ENCODE results near the gene UBXN7. TPM values are rescaled to one million over a fixed set of nuclear protein-coding genes. Genes with fewer than 3 reads are reported as not detected.

Gene UBXN7
- total RNA-seq, 6 donors from 2014 or later = 8.7 to 45.5 (median 28.2) TPM

GRCh38 chr3:196406811-196407470 is 25.3 kb downstream of the UBXN7 start:
- DNase-seq = no peak

GRCh38 chr3:196400331-196400730 is 31.9 kb downstream of the UBXN7 start:
- Histone ChIP-seq H3K4me1 (no peaks in the 10 kb centered on the region), H3K27me3 (no peaks in the 10 kb centered on the region), H3K9me3 (no peaks in the 10 kb centered on the region), H3K27ac (no peak overlapping the region), H3K36me3 (peaks cover 0 to 65% (median 18%) of the 10 kb centered on the region in 4 donors), H3K4me3 (no peak overlapping the region)
- TF ChIP-seq EP300 (IDR thresholded peaks at IDR 0.05) = no peak
- no peak for TF ChIP-seq POLR2AphosphoS5 (IDR thresholded peaks at IDR 0.05)
- no peak for DNase-seq
- ATAC-seq (ENCODE audit: low FRiP score in 2 of 2) = no peak
- 91 to 99% methylated on average over 6 of the region's 6 CpGs for WGBS, 2 donors

More at GRCh38 chr3:196406811-196407470, 25.3 kb downstream of the UBXN7 start:
- no peak for ATAC-seq (ENCODE audit: low FRiP score in 2 of 2)
- no peak for TF ChIP-seq POLR2AphosphoS5 (IDR thresholded peaks at IDR 0.05)
- TF ChIP-seq POLR2A (IDR thresholded peaks at IDR 0.05) = no peak
- TF ChIP-seq CTCF (IDR thresholded peaks at IDR 0.05) = no peak
- TF ChIP-seq EP300 (IDR thresholded peaks at IDR 0.05) = no peak
- no peak overlapping the region for H3K4me3 ChIP-seq
- no peaks in the 10 kb centered on the region for H3K27me3 ChIP-seq
- 50 to 66% methylated on average over 8 of the region's 8 CpGs for WGBS, 2 donors
- peaks cover 0 to 31% (median 5%) of the 10 kb centered on the region in 4 donors for H3K36me3 ChIP-seq
- no peaks in the 10 kb centered on the region for H3K9me3 ChIP-seq
- H3K27ac ChIP-seq = no peak overlapping the region
- H3K4me1 ChIP-seq = peaks cover 0 to 6% (median 2%) of the 10 kb centered on the region in 4 donors

- no peak overlapping the region for H3K4me3 ChIP-seq
- DNase-seq (no peak), ATAC-seq (ENCODE audit: low FRiP score in 2 of 2) (no peak)
- H3K27me3 ChIP-seq = no peaks in the 10 kb centered on the region
- no peaks in the 10 kb centered on the region for H3K4me1 ChIP-seq
- H3K27ac ChIP-seq = no peak overlapping the region
- WGBS, 2 donors = 91 to 95% methylated on average over 3 of the region's 3 CpGs
- peaks cover 0 to 58% (median 13%) of the 10 kb centered on the region in 4 donors for H3K36me3 ChIP-seq
- TF ChIP-seq POLR2A (IDR thresholded peaks at IDR 0.05) (no peak), CTCF (IDR thresholded peaks at IDR 0.05) (no peak), EP300 (IDR thresholded peaks at IDR 0.05) (no peak), POLR2AphosphoS5 (IDR thresholded peaks at IDR 0.05) (no peak)
- no peaks in the 10 kb centered on the region for H3K9me3 ChIP-seq
Measured at GRCh38 chr3:196399485-196399945, 32.7 kb downstream of the UBXN7 start.

GRCh38 chr3:196398782-196399181 is 33.4 kb downstream of the UBXN7 start:
- H3K4me1 ChIP-seq = no peaks in the 10 kb centered on the region
- DNase-seq (no peak), ATAC-seq (ENCODE audit: low FRiP score in 2 of 2) (no peak)
- no peak overlapping the region for H3K4me3 ChIP-seq
- H3K36me3 ChIP-seq = peaks cover 0 to 54% (median 13%) of the 10 kb centered on the region in 4 donors
- no peaks in the 10 kb centered on the region for H3K9me3 ChIP-seq
- TF ChIP-seq CTCF (IDR thresholded peaks at IDR 0.05) = no peak
- no peak for TF ChIP-seq POLR2A (IDR thresholded peaks at IDR 0.05)
- no peak for TF ChIP-seq EP300 (IDR thresholded peaks at IDR 0.05)
- no peak for TF ChIP-seq POLR2AphosphoS5 (IDR thresholded peaks at IDR 0.05)
- 86 to 90% methylated on average over 7 of the region's 7 CpGs for WGBS, 2 donors
- H3K27ac ChIP-seq = no peak overlapping the region
- H3K27me3 ChIP-seq = no peaks in the 10 kb centered on the region

- no peaks in the 10 kb centered on the region for H3K27me3 ChIP-seq
- no peak for DNase-seq
- no peaks in the 10 kb centered on the region for H3K9me3 ChIP-seq
- 80% methylated on average over 3 of the region's 3 CpGs for WGBS, 2 donors
- no peak for ATAC-seq (ENCODE audit: low FRiP score in 2 of 2)
- H3K4me3 ChIP-seq = no peak overlapping the region
- H3K27ac ChIP-seq = no peak overlapping the region
- no peak for TF ChIP-seq CTCF (IDR thresholded peaks at IDR 0.05)
- no peak for TF ChIP-seq EP300 (IDR thresholded peaks at IDR 0.05)
- no peak for TF ChIP-seq POLR2A (IDR thresholded peaks at IDR 0.05)
- no peak for TF ChIP-seq POLR2AphosphoS5 (IDR thresholded peaks at IDR 0.05)
- H3K36me3 ChIP-seq = peaks cover 6 to 60% (median 18%) of the 10 kb centered on the region in 4 donors
- H3K4me1 ChIP-seq = no peaks in the 10 kb centered on the region
Measured at GRCh38 chr3:196397941-196398340, 34.3 kb downstream of the UBXN7 start.
